ENCODE measurements around the gene LZTS2.

- TF ChIP-seq CEBPB (IDR thresholded peaks at IDR 0.05; ENCODE audit: low read depth, low read length) (no peak), POLR2A (IDR thresholded peaks at IDR 0.05; ENCODE audit: low read depth, low read length) (no peak)
- TF ChIP-seq, protein P1, sequence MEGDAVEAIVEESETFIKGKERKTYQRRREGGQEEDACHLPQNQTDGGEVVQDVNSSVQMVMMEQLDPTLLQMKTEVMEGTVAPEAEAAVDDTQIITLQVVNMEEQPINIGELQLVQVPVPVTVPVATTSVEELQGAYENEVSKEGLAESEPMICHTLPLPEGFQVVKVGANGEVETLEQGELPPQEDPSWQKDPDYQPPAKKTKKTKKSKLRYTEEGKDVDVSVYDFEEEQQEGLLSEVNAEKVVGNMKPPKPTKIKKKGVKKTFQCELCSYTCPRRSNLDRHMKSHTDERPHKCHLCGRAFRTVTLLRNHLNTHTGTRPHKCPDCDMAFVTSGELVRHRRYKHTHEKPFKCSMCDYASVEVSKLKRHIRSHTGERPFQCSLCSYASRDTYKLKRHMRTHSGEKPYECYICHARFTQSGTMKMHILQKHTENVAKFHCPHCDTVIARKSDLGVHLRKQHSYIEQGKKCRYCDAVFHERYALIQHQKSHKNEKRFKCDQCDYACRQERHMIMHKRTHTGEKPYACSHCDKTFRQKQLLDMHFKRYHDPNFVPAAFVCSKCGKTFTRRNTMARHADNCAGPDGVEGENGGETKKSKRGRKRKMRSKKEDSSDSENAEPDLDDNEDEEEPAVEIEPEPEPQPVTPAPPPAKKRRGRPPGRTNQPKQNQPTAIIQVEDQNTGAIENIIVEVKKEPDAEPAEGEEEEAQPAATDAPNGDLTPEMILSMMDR (conservative IDR thresholded peaks at IDR 0.05; ENCODE audit: low read depth, low read length), result no peak
Measured at GRCh38 chr10:100979791-100980272, 19.8 kb upstream of the LZTS2 start.

Measured in IMR-90 (cell line).